Adrenal gland (tissue), 5 donors: ENCODE results near the gene RADIL.

Experiments used
- CTCF ChIP-seq, 6 experiments: fragments of 450-650 bp in 4 of 6; fragments of 200-600 bp in 2 of 6; sonication (generic) in 1 of 6; IDR thresholded peaks; 1 replicate in 5 of 6; 2 replicates in 1 of 6; pipeline versions ENCODE4 v1.5.1 to v1.8.0; 2016 to 2021; ENCODE audit warnings: antibody characterized with exemption in 6 of 6, mild to moderate bottlenecking in 2 of 6, moderate library complexity in 1 of 6
- POLR2A ChIP-seq, 2 donors: fragments of 450-650 bp; IDR thresholded peaks; one replicate each; pipeline ENCODE4 v1.6.1; 2017; ENCODE audit warnings: antibody characterized with exemption in 2 of 2, mild to moderate bottlenecking in 2 of 2, moderate library complexity in 1 of 2
- donor health status: DM: no; HTN: no; CAD: no.

GRCh38 chr7:4785371-4785770 is 98.1 kb downstream of the RADIL start:
- TF ChIP-seq CTCF (IDR thresholded peaks at IDR 0.05) (no peak), POLR2A (IDR thresholded peaks at IDR 0.05) (no peak)
